ENCODE measurements around the gene NTSR1. TPM values are rescaled to one million over a fixed set of nuclear protein-coding genes. Genes with fewer than 3 reads are reported as not detected.

Gene NTSR1
- total RNA-seq, 1 experiment from 2014 or later, result 44.1 TPM

DNA sequence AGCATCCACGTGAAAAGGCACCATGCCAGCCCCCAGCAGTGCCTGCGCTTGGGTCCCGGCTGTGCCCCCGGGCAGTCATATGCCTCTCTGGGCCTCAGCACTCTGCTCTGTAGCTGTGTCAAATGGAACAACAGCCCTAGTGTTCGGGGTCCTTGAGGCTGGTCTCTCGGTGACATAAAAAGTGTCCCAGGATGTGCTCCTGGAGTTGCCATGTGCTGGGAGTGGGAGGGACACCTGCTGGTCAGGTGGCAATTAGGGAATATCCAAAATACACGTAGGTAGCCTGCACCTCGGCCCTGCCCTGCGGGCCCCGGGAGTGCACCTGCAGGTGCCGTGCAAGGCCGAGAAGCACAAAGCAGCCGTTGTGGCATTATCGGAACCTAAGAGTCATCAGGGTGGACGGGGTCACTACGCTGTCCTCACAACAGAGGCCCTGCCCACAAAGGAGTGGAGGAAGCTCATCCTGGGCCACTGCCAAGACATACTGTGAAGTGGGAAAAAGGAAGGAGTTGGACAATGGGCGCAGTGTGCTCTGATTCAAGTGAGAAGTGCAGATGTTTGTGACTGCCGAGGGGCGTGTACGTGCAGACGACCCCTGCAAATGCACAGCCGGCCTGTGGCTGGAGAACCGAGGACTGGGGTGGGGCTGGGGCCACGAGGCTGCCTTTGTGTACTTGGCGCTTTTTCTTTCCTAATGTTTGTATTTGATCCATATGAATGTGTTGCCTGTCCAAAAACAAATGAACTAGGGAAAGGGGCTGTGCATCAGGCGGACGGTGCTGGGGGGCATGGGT is 41.7 kb upstream of the NTSR1 start:
- BruUV-seq (replicated peaks), result no TSS peak
- in situ Hi-C loops (cut with HindIII; ENCODE audit: low pct_unique_long_range_greater_than_20kb, low sequenced_read_pairs) (no loop called here), intact Hi-C loops (cut with micrococcal nuclease; ENCODE audit: unreplicated experiment) (loop anchor here (5.0 kb wide), 1 partner anchor 35 kb away; no protein-coding TSS in a partner anchor)
- peak; percentile 41 for ATAC-seq
- ChIA-PET CTCF (interaction anchor here (0.5 kb wide), 1 partner anchor 156 kb away, joined by 4 read pairs; no protein-coding TSS in a partner anchor), POLR2A (no interaction called here)
- H3K4me3 ChIP-seq (ENCODE audit: low read depth in 2 of 2, low read length in 2 of 2), result no peak overlapping the region
- peaks cover 61% of the 10 kb centered on the region for H3K4me1 ChIP-seq (ENCODE audit: control insufficient read depth, insufficient read depth, low read length)
- peak overlapping the region; percentile 39 for H3K27ac ChIP-seq (ENCODE audit: low read length)
- DNase-seq (ENCODE audit: low read depth, low spot score), result no peak
- H3K9me3 ChIP-seq (ENCODE audit: control insufficient read depth, insufficient read depth, low read depth, low read length), result no peaks in the 10 kb centered on the region
- no peak; the same call in 1 of the 2 replicates for TF ChIP-seq POLR2AphosphoS5 (IDR thresholded peaks at IDR 0.05; ENCODE audit: low read depth, low read length)
- TF ChIP-seq, protein P1, sequence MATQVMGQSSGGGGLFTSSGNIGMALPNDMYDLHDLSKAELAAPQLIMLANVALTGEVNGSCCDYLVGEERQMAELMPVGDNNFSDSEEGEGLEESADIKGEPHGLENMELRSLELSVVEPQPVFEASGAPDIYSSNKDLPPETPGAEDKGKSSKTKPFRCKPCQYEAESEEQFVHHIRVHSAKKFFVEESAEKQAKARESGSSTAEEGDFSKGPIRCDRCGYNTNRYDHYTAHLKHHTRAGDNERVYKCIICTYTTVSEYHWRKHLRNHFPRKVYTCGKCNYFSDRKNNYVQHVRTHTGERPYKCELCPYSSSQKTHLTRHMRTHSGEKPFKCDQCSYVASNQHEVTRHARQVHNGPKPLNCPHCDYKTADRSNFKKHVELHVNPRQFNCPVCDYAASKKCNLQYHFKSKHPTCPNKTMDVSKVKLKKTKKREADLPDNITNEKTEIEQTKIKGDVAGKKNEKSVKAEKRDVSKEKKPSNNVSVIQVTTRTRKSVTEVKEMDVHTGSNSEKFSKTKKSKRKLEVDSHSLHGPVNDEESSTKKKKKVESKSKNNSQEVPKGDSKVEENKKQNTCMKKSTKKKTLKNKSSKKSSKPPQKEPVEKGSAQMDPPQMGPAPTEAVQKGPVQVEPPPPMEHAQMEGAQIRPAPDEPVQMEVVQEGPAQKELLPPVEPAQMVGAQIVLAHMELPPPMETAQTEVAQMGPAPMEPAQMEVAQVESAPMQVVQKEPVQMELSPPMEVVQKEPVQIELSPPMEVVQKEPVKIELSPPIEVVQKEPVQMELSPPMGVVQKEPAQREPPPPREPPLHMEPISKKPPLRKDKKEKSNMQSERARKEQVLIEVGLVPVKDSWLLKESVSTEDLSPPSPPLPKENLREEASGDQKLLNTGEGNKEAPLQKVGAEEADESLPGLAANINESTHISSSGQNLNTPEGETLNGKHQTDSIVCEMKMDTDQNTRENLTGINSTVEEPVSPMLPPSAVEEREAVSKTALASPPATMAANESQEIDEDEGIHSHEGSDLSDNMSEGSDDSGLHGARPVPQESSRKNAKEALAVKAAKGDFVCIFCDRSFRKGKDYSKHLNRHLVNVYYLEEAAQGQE (IDR thresholded peaks at IDR 0.05; ENCODE audit: insufficient read depth in 1 of 2, low read depth in 2 of 2, low read length in 1 of 2), result no peak
- TF ChIP-seq SIN3A (IDR thresholded peaks at IDR 0.05; ENCODE audit: borderline replicate concordance, insufficient read depth, low read depth, low read length), result no peak
- TF ChIP-seq, protein P2, sequence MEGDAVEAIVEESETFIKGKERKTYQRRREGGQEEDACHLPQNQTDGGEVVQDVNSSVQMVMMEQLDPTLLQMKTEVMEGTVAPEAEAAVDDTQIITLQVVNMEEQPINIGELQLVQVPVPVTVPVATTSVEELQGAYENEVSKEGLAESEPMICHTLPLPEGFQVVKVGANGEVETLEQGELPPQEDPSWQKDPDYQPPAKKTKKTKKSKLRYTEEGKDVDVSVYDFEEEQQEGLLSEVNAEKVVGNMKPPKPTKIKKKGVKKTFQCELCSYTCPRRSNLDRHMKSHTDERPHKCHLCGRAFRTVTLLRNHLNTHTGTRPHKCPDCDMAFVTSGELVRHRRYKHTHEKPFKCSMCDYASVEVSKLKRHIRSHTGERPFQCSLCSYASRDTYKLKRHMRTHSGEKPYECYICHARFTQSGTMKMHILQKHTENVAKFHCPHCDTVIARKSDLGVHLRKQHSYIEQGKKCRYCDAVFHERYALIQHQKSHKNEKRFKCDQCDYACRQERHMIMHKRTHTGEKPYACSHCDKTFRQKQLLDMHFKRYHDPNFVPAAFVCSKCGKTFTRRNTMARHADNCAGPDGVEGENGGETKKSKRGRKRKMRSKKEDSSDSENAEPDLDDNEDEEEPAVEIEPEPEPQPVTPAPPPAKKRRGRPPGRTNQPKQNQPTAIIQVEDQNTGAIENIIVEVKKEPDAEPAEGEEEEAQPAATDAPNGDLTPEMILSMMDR (IDR thresholded peaks at IDR 0.05), result no peak
- no peak for TF ChIP-seq TCF7L2 (IDR thresholded peaks at IDR 0.05; ENCODE audit: low read depth, low read length)
- H3K27me3 ChIP-seq (ENCODE audit: control insufficient read depth, insufficient read depth, low read length), result no peaks in the 10 kb centered on the region
- H3K36me3 ChIP-seq (ENCODE audit: control insufficient read depth, insufficient read depth, low read length), result peaks cover 3% of the 10 kb centered on the region

DNA sequence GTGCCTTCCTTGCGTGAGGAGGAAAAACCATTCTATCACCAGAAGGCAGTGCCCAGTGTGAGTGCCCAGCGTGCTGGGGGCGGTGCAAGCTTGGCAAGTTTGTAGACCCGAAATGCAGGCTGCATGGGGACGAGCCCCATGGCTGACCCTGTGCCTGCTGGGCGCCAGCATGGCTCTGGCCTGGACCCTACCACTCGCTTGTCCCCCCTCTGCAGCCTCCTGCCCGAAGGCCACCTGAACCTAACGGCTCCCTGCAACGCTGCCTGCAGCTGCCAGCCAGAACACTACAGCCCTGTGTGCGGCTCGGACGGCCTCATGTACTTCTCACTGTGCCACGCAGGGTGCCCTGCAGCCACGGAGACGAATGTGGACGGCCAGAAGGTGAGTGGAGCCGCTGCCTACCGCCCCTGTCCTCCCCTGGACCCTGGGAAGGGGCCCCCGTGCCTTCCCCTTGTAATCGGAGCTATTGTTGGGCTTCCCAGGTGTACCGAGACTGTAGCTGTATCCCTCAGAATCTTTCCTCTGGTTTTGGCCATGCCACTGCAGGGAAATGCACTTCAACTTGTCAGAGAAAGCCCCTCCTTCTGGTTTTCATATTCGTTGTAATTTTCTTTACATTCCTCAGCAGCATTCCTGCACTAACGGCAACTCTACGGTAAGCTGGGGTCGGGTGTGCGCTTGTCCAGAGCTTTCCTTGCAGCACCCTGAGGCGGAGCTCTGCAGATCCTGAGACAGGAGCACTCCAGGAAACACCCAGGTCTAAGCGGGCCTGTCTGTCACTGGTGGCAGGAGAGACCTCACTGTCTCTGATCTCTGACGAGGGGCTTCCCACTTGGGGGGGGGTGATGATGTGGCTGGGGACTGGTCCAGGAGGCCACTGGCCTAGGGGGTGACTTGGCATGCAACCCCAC is 40.9 kb upstream of the NTSR1 start:
- no peaks in the 10 kb centered on the region for H3K9me3 ChIP-seq (ENCODE audit: control insufficient read depth, insufficient read depth, low read depth, low read length)
- peak; percentile 32 for ATAC-seq
- peaks cover 5% of the 10 kb centered on the region for H3K36me3 ChIP-seq (ENCODE audit: control insufficient read depth, insufficient read depth, low read length)
- no peak overlapping the region for H3K4me3 ChIP-seq (ENCODE audit: low read depth in 2 of 2, low read length in 2 of 2)
- intact Hi-C loops (cut with micrococcal nuclease; ENCODE audit: unreplicated experiment) (loop anchor here (2.0 to 5.0 kb wide), 2 partner anchors 35 to 123 kb away; no protein-coding TSS in a partner anchor), in situ Hi-C loops (cut with HindIII; ENCODE audit: low pct_unique_long_range_greater_than_20kb, low sequenced_read_pairs) (no loop called here)
- H3K27me3 ChIP-seq (ENCODE audit: control insufficient read depth, insufficient read depth, low read length), result no peaks in the 10 kb centered on the region
- BruUV-seq (replicated peaks), result no TSS peak
- TF ChIP-seq SIN3A (IDR thresholded peaks at IDR 0.05; ENCODE audit: borderline replicate concordance, insufficient read depth, low read depth, low read length) (no peak), POLR2AphosphoS5 (IDR thresholded peaks at IDR 0.05; ENCODE audit: low read depth, low read length) (no peak; the same call in 1 of the 2 replicates), TCF7L2 (IDR thresholded peaks at IDR 0.05; ENCODE audit: low read depth, low read length) (no peak)
- TF ChIP-seq, protein P2 (IDR thresholded peaks at IDR 0.05), result no peak
- TF ChIP-seq, protein P1 (IDR thresholded peaks at IDR 0.05; ENCODE audit: insufficient read depth in 1 of 2, low read depth in 2 of 2, low read length in 1 of 2), result no peak
- H3K27ac ChIP-seq (ENCODE audit: low read length), result peak overlapping the region; percentile 39
- ChIA-PET POLR2A (no interaction called here), CTCF (interaction anchor here (0.7 to 0.8 kb wide), 2 partner anchors 39 to 123 kb away, joined by 3 to 5 read pairs; no protein-coding TSS in a partner anchor)
- no peak for DNase-seq (ENCODE audit: low read depth, low spot score)
- peaks cover 56% of the 10 kb centered on the region for H3K4me1 ChIP-seq (ENCODE audit: control insufficient read depth, insufficient read depth, low read length)

Measured in Panc1 (cell line).